Amniotic epithelial cell (primary cell): ENCODE measurements around the gene HOXD8.

Experiments
- DNase-seq: peaks from one replicate; pipeline ENCODE4 v3.0.0-alpha.2; 2010; ENCODE audit warnings: low read depth

HOXD8 gene

DNA sequence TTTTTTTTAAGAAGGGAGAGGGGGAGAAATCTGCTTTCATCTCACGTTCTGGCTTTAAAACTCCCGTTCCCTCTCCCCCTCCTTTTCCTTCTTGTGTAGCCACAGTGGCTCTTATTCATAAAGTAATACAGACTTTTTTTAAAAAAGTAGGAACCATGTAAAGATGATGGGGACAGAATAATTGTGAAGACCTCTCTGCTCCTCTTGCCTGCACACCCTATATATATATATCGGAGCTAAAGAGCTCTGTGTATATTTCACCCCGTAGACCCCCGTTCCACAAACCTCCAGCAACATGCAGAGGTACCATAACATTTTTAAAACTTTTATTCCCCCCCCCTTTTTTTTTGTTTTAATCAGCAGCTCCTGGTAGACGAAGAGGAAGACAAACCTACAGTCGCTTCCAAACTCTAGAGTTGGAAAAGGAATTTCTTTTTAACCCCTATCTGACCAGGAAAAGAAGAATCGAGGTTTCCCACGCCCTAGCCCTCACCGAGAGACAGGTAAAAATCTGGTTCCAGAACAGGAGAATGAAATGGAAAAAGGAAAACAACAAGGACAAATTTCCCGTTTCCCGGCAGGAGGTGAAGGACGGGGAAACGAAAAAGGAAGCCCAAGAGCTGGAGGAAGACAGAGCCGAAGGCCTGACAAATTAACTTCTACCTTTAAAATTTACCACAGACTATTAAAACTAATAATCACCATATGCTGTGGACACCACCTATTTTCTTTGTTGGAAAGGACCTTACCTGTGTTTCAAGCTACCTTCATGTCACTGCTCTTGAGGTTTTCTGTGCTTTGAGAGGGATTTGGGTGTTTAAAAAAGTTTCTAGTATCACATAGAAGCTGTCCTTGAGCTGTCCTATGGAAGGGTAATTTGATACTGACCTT is 1.7 kb downstream of the HOXD8 start:
- DNase-seq = no peak

DNA sequence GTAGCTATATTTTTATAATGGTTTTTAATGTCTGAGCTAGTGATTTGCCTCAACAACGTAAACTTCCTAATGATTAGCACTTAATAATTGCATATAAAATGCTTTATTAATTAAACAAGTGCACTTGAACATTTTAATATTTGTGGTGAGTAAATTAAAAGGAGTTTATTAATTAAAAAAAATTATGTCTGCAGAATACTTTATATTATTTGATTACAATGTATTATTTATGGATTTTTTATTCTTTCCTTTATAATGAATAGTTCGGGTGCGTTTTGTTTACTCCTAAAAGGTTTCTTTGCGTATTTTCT is 2.3 kb downstream of the HOXD8 start:
- DNase-seq = no peak

DNA sequence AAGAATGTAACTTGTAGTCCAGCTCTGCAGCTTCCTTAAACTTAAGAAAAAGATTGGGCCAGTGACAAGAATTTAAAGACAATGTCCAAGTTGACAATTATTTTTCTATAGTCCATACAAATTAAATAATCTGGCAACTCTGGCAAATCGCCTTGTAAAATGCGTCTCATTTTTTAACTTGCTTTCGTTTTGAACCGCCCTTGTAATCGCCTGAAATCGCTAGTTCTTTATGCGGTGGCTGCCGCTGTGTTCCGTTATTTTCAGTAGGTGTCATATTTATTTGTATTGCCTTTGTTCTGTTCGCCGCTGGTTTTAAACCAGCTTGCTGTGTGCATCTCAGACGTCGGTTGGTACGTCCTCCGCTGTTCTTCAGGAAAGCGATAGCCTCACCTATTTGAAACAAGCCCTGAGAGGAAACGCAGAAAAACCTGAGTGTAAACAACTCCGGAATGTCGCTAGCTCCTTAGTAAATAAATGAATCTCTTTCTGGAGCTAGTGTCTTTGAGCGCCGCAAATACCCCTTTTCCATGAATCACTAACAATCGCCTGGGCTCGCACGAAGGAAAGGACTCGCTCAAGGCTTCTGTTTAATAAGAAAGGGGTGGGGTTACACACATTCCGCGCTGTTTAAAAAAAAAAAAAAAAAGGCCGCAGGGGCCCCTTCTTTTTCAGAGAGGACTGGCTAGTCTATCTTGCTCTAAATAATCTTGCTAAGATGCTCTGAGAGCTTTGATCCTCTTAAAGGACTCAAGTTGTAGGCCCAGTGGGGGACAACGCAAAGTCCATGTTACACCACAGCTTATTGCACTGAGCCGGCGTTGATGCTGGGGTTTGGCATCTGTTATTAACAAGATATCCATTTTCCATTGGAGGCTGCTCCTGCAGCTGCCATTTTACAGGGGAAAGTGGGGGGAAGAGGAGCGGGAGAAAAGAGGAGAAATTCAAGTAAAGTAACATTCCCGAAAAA is 3.0 kb downstream of the HOXD8 start:
- DNase-seq = no peak

DNA sequence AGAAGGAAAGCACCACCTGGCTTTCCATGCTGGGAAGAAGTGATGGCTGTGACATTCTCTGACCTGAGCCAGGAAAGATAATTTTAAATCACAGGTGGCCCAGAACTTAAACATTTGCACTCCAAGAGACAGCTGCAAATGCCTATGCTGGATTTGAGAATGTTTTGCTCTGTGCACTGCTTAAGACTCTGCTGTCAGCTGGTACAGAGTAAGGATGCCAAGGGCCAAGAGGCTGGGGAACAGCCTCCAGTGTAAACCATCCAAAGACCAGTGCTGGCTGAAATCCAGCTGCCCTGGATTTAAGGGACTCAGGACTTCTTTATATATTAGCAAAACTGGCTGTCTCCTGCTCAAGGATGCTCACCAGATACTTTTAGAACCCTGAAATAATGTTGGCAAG is 3.9 kb downstream of the HOXD8 start:
- no peak for DNase-seq

DNA sequence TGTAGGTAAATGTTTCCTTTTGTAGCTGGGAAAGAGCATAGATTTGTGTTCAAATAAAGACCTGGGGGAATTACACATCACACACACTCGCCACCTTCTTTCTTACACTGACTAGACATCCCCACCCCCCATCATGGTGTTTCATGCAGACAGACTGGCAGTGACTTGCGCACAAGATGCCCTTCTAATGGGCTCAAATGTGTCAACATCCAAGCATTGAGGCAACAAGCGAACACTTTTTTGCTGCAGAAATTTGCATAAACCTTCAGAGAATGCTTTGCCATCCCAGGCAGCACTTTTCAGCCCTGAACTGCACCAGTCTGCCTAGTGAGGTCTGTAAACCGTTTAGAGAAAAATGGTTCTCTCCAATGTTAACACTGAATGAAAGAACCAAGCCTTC is 4.5 kb downstream of the HOXD8 start:
- no peak for DNase-seq

DNA sequence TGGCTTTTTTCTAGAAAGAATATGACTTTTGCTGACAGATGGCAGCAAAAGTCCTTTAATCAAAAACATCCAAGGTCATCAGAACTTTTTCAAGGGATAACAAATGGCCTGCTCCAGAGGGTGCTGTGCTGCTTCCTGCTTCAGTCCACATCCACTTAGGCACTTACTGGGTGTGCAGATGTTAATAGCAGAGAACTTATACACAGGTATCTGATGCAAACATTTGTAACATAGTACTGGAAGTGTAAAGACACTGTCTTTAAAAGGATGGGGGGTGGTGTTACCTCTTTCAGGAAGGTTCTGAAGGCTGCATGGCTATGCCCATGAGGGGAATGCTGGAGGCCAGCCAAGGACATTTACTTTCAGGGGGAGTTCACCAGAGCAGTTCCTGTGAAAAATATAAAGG is 5.5 kb downstream of the HOXD8 start:
- no peak for DNase-seq

DNA sequence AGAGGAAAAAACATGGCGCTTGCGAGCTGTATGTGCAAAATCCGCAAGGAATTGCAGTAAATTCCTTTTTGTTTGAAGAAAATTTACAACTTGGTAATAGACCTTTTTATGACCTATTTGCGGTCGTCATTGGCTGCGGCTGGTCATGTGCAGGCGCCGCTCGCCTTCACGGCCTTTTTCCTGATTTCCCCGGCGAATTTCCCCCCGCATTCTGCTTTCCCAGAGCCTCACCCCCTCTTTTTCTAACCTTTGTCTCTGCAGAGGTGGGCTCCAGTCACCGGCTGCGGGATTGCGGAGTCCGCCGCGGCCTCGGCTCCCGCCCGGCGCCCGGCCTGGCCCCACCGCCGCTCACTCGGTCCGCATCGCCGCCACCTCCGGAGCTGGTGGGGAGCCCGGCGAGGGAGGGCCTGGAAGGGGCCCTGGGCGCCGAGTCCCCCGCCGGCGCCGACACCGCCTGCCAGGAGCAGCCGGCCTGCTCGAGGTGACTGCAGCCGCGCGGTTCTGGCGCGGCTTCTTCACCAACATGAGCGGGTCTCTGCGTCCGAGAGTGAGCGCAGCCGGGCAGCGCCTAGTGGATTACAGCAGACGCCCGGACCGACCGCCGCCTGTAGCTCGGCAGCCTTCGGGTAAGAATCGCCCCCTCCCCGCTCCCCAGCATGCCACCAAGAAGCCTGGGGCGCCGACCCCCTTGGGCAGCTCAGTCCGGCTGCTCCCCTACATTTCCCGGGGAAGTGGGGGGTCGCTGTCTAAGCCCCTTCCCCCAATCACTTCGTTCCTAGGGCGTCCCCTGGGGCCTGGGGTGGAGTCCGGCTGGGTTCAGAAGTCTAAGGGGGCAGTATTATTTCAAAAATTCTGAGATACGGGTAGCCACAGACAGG is 7.1 kb downstream of the HOXD8 start:
- DNase-seq = peak; percentile 51

DNA sequence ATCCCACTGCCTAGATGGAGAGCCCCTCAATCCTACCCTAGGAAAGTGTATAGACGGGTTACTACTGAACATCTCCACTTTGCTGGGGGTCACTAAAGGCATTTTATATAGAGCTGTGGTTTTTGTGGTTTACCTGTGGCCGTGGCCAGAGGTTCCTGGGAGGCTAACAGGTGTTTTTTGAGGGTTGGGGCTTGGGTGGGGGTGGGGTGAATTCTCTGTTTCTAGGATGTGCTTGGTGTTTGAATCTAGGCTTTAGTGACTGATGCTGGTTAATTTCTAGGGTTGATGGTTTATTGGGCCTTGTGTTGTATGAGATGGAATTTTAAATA is 7.7 kb downstream of the HOXD8 start:
- DNase-seq = no peak

DNA sequence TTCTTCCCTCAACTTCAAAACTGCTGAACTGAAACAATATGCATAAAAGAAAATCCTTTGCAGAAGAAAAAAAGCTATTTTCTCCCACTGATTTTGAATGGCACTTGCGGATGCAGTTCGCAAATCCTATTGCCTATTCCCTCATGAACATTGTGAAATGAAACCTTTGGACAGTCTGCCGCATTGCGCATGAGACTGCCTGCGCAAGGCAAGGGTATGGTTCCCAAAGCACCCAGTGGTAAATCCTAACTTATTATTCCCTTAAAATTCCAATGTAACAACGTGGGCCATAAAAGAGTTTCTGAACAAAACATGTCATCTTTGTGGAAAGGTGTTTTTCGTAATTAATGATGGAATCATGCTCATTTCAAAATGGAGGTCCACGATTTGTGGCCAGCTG is 8.4 kb downstream of the HOXD8 start:
- DNase-seq = no peak

DNA sequence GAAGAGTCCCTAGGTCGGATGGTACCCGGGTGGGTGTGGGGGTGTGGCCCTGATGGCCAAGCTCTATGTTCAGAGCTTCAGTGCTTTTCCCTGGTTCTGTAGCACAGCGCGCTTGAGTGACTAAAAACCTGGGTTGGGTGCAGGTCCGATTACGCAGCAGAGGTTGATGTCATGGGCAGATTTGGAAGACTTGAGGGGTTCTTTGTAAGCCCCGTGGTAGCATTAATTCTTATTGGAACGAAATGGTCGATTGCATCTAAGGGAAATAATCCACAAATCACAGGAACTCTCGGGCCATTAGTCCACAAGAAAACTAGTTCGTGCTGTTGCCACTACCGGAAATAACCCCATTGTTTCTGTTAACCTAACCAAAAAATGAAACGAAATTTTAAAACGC is 9.0 kb downstream of the HOXD8 start:
- no peak for DNase-seq

DNA sequence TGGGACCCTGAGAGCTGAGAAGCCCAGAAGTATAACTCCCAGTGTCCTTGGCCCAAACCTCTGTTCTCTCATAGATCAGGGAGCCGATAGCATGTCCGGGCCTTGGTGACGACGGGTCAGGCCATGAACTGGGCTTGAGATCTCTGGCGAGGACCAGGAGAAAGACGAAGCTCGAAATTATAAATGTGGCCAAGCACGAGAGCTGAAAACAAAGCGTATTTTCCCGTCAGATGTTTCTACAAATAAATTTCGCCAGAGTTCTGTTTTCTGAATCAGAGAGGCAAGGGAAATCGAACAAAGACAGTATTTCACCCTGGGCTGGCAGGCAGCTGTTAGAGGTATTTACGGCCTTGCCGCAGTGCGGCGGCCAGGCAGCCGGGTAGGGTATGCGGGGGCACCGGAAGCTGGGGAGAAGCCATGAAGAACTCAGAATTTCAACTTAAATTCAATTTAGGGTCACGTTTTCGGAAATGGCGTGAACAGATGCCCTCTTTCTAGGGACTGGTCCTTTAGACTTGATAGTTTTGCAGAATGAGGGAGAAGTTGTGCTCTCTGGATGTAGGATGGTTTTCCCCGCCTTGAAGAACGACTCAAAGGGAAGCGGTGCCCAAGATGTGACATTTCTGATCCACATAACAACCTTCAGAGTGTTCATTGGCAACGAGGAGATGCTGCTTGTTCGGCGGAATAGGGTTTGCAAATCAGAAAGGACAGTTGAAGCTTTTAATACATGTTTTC is 9.6 kb downstream of the HOXD8 start:
- no peak for DNase-seq

DNA sequence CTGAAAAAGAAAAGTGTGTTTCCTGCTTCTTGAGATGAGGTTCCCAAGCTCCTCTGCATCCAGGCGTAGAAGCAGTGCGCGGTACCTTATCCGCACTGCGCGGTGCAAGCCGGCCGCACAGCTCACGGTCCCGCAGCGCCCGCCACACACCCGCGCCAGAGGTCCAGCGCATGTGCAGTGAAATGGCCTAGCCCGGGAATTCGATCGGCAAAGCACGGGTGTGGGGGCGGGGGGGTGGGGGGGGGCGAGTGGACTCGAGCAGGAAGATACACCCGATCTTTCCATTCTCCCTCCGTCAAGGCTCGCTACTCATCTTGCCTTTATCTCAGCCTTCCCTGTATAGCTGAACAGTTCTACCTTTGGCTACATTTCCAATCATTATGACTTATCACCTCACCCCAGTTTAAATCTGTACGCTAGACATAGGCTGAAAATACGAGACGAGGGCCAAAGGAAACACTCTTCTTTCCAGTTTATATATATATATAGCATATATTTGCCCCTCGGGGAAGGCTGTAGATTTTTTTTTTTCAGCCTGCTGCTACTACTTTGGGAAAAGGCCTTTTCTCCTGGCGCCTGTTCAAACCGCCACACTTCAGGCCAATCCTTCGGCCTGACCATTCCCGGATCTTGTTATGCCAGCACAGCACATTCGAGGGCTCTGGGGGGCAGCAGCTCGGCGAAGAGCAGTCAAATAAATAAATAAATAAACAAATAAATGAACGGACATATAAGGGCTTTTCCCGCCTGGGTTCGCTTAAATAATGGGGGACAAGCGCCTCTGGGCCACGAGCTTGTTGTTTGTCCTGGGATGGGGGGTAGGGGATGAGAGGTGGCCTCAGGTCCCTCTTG is 10.4 kb downstream of the HOXD8 start:
- no peak for DNase-seq

DNA sequence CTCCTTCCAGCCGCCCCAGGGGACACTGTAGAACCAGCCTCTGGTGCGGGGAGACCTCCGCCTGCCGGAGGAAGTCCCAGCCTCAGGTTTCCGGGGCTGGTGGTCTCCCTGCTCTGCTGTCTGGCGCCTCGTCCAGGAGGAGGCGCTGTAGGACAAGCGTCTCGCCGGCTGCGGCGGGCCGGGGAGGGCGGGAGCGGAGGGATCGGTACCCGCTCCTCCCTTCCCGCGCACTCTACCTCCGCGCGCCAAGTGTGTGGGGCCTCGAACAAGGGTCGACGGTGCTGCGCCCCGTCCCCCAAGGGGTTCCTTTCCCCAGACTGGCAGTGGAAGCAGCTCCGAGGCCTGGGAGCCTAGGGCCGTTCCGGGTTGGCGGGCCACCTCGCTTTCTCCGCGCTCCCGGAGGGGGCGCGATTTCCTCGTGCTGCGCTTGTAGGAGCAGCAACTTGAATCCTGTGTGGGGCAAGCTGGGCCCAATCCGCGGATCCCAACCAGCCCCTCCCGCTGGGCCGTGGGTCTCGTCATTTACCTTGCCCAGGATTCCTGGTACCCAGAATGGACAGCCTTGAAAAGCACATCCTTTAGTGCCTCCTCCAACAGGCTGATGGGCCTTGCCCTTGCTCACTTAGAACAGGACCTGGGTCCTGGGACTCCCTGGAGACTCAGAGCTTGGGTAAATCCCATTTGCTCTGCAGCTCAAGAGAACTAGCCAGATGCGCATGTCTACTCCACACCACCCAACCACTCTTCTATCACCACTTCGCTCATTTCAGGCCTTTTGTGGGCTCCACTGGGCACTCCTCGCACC is 11.2 kb downstream of the HOXD8 start:
- peak; percentile 49 for DNase-seq

DNA sequence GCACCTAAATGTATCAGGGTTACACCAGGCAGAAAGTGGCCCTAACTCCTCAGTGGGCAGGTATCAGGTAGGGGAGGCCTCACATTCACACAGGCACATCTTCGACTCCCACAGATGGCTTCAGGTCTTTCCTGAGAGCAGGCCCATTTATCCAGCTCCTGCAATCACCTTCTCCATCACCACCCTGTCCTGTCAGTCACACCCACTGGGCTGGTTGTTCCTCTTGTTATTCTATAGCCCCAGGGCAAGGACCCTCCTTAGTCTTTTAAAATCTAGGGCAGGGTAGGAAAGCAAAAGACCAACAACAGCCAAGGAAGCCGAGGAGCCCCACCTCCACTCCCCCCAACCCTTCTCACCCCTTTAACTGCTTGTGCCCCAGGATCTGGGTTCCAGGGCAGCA is 12.8 kb downstream of the HOXD8 start:
- no peak for DNase-seq

DNA sequence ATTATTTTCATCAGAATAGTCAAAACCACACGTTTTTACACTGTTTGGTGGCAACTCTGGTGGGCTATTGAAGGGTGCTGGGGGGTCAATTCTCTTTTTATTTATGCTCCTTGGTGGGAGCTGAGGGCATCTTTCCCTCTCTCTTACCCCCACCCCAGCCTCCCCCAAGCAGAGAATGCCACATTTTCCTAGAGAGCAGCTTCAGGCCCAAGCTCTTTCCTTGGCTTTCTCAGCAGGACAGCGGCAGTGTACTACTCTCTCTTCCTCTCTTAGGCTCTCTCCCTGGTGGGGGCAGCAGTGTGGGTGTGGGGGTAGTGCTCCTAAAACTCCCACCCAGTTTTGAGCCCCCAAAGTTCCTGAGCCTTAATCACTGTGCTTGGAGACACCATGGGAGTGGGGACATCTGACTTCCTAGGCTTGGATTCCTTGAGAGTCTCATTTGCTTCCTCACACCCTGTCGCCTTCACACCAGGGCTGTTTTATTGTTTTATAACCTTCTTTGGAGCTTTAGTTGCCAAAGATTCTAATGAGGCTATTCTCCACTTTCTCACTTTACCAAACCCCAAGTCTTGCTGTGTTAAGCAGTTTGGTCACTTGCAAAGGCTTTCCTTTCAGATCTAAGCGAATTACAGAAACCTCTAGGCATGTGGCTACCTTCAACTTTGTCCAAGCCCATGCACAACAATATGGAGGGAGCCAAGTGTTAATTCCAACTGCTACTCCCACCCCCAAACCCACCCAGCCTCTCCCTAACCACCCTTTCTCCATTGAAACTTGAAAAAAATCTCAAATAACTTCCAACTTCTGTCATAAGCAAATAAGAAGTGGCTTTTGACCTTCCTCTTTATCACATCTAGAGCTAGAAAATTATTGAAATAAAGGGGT is 15.8 kb downstream of the HOXD8 start:
- DNase-seq = no peak

DNA sequence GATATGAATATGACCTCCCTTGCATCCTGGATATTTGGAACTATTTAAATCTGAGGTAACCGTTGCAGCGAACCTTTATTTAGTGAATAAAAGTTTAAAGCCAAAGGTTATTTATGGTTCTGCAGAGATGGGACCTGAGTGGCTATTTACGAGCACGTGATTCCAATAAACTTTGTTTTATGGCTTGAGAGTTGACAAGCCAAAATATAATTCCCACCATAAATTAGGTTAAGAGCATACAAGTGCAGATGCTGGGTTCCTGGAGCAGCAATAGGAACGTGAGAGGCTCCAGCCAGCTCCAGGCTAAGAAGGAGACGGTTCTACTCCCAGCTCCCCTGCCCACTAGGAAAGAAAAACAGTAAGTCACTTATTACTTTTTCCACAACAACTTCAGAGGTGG is 16.6 kb downstream of the HOXD8 start:
- DNase-seq = no peak

DNA sequence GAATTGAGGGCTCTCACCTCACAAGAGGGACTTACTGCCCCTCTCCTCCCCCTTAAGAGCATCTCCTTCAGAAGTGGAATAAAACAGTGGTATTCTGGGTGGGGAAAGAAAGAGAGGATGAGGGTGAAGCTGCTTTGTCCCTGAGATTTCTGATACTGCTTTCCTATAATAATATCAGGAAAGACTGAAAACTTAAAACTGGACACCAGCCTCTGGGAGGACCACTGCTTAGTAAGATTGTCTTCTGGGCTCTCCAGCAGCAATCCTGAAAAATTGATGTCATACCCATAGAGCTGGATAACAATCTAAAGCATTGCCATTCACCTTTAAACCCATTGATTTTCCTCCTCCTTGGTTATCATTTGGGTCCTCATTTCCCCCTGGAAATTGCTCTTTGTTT is 17.1 kb downstream of the HOXD8 start:
- no peak for DNase-seq

DNA sequence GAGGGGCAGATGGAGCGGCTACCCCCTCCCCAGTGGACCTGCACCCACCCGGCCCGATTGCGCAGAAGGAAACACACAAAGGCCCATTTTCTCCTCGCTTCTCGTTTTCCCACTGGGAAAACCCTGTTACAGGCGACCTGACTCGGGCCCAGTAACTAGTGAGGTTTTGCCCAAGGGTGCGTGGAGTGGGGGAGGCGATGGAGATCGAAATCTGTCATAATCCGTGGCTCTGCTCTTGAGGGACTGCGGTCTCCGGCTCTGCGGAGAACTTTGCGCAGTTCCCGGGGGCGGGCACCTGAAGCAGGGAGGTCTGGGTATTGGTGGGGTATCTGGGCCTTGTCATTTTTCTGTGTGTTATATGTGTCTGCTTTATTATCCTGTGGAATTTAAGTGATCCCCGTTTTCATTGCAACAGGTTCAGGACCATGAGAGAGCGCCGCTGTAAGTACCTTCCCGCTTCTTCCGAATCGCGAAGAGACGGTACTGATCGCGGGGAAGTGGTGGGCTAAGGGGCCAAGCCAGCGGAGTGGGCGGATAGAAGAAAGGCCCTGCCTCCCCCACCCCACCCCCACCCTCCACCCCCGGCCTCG is 17.8 kb downstream of the HOXD8 start:
- DNase-seq = no peak
